ENCODE data around the gene FXR2. TPM values are rescaled to one million over a fixed set of nuclear protein-coding genes. Genes with fewer than 3 reads are reported as not detected.

Gene FXR2
- total and polyA plus RNA-seq, 2 donors (not counting 3 experiments of a cell fraction or from before 2014, with no cell fraction given): 40.1 to 48.9 TPM

GRCh38 chr17:7640783-7641182 is 26.1 kb upstream of the FXR2 start:
- CTCF ChIA-PET: no interaction called here

More at GRCh38 chr17:7640783-7641182, 26.1 kb upstream of the FXR2 start:
- H3K27me3 ChIP-seq (ENCODE audit: control insufficient read depth in 2 of 2, insufficient read depth in 2 of 2, low read length in 2 of 2): no peaks in the 10 kb centered on the region
- no peaks in the 10 kb centered on the region for H3K4me1 ChIP-seq (ENCODE audit: control insufficient read depth, extremely low read depth, insufficient read depth, low read length)
- BruUV-seq (replicated peaks): no TSS peak
- POLR2A ChIA-PET: no interaction called here
- TF ChIP-seq EZH2 (IDR thresholded peaks at IDR 0.05; ENCODE audit: borderline replicate concordance, low read depth, low read length, severe bottlenecking) (no peak), MAX (IDR thresholded peaks at IDR 0.05; ENCODE audit: insufficient read depth, insufficient read length) (no peak), GATA2 (IDR thresholded peaks at IDR 0.05; ENCODE audit: insufficient read depth, insufficient read length, low read depth, low read length) (no peak), MYC (IDR thresholded peaks at IDR 0.05; ENCODE audit: low read depth, low read length) (no peak), JUN (IDR thresholded peaks at IDR 0.05; ENCODE audit: borderline replicate concordance, insufficient read depth, insufficient read length, low read depth) (no peak), POLR2A (IDR thresholded peaks at IDR 0.05; ENCODE audit: low read depth, low read length) (no peak), FOS (IDR thresholded peaks at IDR 0.05; ENCODE audit: borderline replicate concordance, insufficient read depth, low read length) (no peak), POLR2AphosphoS5 (IDR thresholded peaks at IDR 0.05; ENCODE audit: insufficient read depth, low read depth, low read length) (no peak)
- TF ChIP-seq, protein P1, sequence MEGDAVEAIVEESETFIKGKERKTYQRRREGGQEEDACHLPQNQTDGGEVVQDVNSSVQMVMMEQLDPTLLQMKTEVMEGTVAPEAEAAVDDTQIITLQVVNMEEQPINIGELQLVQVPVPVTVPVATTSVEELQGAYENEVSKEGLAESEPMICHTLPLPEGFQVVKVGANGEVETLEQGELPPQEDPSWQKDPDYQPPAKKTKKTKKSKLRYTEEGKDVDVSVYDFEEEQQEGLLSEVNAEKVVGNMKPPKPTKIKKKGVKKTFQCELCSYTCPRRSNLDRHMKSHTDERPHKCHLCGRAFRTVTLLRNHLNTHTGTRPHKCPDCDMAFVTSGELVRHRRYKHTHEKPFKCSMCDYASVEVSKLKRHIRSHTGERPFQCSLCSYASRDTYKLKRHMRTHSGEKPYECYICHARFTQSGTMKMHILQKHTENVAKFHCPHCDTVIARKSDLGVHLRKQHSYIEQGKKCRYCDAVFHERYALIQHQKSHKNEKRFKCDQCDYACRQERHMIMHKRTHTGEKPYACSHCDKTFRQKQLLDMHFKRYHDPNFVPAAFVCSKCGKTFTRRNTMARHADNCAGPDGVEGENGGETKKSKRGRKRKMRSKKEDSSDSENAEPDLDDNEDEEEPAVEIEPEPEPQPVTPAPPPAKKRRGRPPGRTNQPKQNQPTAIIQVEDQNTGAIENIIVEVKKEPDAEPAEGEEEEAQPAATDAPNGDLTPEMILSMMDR (IDR thresholded peaks at IDR 0.05; ENCODE audit: extremely low read depth in 1 of 2, insufficient read depth in 1 of 2, low read depth in 1 of 2, low read length in 2 of 2): no peak
- intact Hi-C loops (cut with micrococcal nuclease) (no loop called here), dilution Hi-C loops (cut with MboI; ENCODE audit: extremely low pct_ligation_motif_present, low sequenced_read_pairs) (no loop called here)
- no peak overlapping the region for H3K4me2 ChIP-seq (ENCODE audit: insufficient read depth, low read length)
- no peak for FAIRE-seq
- H3K9me3 ChIP-seq (replicated peaks; ENCODE audit: control insufficient read depth, insufficient read depth, low read length): no peaks in the 10 kb centered on the region
- H3K79me2 ChIP-seq (ENCODE audit: control insufficient read depth, insufficient read depth, low read length): no peaks in the 10 kb centered on the region
- H3K4me3 ChIP-seq (replicated peaks in 1 of 3; ENCODE audit: insufficient read depth in 1 of 3, low read depth in 1 of 3, low read length in 3 of 3): no peak overlapping the region
- no peak overlapping the region for H2AFZ ChIP-seq (ENCODE audit: low read depth, low read length)
- no peak overlapping the region for H3K9ac ChIP-seq (replicated peaks; ENCODE audit: extremely low read depth, insufficient read depth, low read length)
- DNase-seq (ENCODE audit: low read depth, low spot score): no peak
- no peak overlapping the region for H3K27ac ChIP-seq (ENCODE audit: insufficient read depth, low read depth, low read length)
- H4K20me1 ChIP-seq (replicated peaks; ENCODE audit: control insufficient read depth, extremely low read depth, insufficient read depth, low read length): no peaks in the 10 kb centered on the region
- no peaks in the 10 kb centered on the region for H3K36me3 ChIP-seq (ENCODE audit: control insufficient read depth in 2 of 2, extremely low read depth in 1 of 2, insufficient read depth in 2 of 2, low read length in 2 of 2)
- no peaks in the 10 kb centered on the region for H3K9me1 ChIP-seq (replicated peaks; ENCODE audit: control insufficient read depth, extremely low read depth, insufficient read depth, low read length)

Data from endothelial cell of umbilical vein (primary cell).